GM13977 (cell line): ENCODE measurements around the gene SLC23A2.
"Not testable (repeated sequence)": the region's sequence is repeated elsewhere in the genome, so short reads cannot be mapped to it uniquely, and the experiment has no call there.

Experiments used
- DNase-seq: peaks from one replicate; pipeline ENCODE4 v3.0.0; 2012; ENCODE audit warnings: low spot score
- in situ Hi-C: fragments of 300-500 bp; cut with MboI; formaldehyde crosslinking; loops from one replicate; pipeline ENCODE4 v1.12.0; 2022; ENCODE audit warnings: low sequenced_read_pairs, low pct_unique_long_range_greater_than_20kb, mixed read lengths, inconsistent platforms; ENCODE audit not compliant: unreplicated experiment
- TF ChIP-seq, protein P1 (sequence below): IDR thresholded peaks from 2 replicates; pipeline ENCODE4 v1.5.1; 2012; ENCODE audit warnings: mild to moderate bottlenecking, control low read depth; ENCODE audit not compliant: insufficient read depth; ENCODE audit errors: extremely low read depth, missing control alignments

The SLC23A2 gene

DNA sequence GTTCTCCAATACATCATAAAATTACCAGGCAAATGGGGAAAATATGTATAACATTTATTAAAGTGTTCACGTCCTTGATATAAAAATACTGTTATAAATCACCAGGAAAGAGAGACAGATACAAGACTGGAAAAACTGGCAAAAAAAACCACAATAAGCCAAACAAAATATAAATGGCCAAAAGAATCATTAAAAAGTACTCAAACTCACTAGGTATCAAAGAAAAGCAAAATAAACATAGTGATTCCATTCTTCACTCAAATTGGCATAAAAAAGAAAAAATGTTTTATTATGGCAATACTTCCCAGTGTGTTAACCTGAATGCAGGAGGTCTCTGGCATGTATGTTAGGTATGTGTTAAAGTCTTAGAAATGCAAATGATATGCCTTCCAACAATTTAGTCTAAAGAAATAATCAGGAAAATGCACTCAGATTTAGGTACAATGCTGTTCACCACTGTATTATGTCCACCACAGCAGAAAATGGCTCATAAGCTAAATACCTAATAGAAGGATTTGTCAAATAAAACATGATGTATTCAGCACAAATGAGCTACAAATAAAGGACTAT lies 21.4 kb downstream of the SLC23A2 start:
- DNase-seq = no peak
- TF ChIP-seq, protein P1, sequence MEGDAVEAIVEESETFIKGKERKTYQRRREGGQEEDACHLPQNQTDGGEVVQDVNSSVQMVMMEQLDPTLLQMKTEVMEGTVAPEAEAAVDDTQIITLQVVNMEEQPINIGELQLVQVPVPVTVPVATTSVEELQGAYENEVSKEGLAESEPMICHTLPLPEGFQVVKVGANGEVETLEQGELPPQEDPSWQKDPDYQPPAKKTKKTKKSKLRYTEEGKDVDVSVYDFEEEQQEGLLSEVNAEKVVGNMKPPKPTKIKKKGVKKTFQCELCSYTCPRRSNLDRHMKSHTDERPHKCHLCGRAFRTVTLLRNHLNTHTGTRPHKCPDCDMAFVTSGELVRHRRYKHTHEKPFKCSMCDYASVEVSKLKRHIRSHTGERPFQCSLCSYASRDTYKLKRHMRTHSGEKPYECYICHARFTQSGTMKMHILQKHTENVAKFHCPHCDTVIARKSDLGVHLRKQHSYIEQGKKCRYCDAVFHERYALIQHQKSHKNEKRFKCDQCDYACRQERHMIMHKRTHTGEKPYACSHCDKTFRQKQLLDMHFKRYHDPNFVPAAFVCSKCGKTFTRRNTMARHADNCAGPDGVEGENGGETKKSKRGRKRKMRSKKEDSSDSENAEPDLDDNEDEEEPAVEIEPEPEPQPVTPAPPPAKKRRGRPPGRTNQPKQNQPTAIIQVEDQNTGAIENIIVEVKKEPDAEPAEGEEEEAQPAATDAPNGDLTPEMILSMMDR = no peak
- in situ Hi-C loops = no loop called here

- in situ Hi-C loops = no loop called here
- TF ChIP-seq, protein P1 = no peak
- no peak for DNase-seq
Measured at GRCh38 chr20:4978050-4978918, 23.0 kb downstream of the SLC23A2 start.

DNA sequence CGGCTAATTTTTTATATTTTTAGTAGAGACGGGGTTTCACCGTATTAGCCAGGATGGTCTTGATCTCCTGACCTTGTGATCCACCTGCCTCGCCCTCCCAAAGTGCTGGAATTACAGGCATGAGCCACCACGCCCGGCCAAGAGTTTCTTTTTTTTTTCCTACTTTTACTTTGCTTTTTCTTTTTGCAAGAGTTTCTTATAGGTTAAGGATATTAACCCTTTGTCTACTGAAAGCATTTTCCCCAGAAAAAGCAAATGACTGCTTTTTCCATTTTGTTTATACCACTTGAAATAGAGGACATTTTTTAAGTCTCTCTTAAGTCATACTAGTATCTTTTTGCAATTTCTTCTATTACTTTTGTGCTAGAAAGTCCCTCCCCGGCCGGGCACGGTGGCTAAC lies 25.3 kb downstream of the SLC23A2 start:
- DNase-seq, in situ Hi-C loops: not testable (repeated sequence)

DNA sequence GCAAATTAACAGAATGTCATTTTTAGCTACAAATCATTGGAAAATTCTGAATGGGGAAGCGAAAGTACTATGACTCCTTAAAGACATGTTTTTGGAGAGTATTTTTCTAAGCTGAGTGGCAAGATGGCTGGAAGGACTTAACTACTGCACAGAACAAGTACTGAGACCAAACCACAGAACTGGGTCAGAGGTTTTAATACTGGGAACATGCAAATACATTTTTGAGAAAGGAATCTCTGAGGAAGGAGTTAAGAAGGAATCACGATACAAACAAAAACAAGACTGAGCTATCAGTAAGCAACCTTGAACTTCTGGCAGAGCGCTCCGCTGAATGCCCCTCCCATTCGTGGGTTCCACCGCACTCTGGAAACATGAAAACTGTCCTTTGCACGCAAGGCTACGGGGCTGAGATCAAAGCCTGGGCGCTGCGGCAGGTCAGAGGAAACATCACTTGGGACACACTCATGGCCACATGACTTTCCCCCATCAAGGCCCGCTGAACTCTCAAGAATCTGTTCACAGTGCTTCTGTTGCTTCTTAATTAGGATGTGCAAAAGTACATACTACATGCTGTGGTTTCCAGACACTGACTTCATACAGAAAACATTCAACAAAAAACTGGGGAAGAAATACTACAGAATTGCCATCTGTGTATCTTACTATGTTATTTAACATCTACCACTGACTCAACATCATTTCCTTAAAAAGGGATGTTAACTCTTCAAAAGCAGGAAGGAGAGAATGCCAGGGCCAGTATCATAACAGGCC lies 27.8 kb downstream of the SLC23A2 start:
- in situ Hi-C loops = loop anchor here (25.0 kb wide), 1 partner anchor 361 kb away; no protein-coding TSS in a partner anchor
- peak; percentile 70 for DNase-seq
- TF ChIP-seq, protein P1 = no peak

DNA sequence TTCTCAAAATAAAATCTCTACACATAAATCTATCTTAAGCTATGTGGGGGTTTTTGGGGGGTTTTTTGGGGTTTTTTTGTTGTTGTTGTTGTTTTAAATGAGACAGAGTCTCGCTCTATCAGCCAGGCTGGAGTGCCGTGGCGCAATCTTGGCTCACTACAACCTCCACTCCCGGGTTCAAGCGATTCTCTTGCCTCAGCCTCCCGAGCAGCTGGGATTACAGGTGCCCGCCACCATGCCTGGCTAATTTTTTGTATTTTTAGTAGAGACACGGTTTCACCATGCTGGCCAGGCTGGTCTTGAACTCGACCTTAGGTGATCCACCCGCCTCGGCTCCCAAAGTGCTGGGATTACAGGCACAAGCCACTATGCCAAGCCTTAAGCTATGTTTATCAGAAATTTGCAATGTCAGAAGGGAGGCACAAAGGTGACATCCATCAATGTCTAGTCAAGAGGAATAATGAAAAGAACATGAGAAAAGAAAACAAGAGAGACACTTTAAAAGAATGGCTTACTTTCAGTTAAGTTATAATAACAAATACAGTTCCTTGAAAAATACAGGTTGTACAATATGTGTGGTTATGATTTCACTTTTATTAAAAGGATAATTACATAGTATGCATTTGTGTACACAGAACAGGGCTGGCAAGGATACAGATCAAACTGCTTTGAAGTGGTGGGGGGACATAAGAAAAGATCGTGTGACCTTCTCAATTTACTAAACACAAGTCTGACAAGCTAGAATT lies 28.6 kb downstream of the SLC23A2 start:
- in situ Hi-C loops = loop anchor here (25.0 kb wide), 1 partner anchor 360 kb away; no protein-coding TSS in a partner anchor
- TF ChIP-seq, protein P1 = no peak
- DNase-seq = no peak

GRCh38 chr20:4971064-4971463 lies 30.2 kb downstream of the SLC23A2 start:
- TF ChIP-seq, protein P1 = no peak
- no peak for DNase-seq
- in situ Hi-C loops = loop anchor here (25.0 kb wide), 1 partner anchor 359 kb away; no protein-coding TSS in a partner anchor
